SW 1271 (cell line): ENCODE data around the gene BID.

Experiments used
- DNase-seq, 2 experiments: peaks; one replicate each; lab custom pipeline; 2025; lab: John Stamatoyannopoulos, UW

BID gene

GRCh38 chr22:17783773-17784480 lies 9.7 kb upstream of the BID start:
- DNase-seq, result no peak

GRCh38 chr22:17783312-17783711 lies 9.0 kb upstream of the BID start:
- no peak for DNase-seq

GRCh38 chr22:17782621-17783020 lies 8.4 kb upstream of the BID start:
- DNase-seq, result no peak

DNA sequence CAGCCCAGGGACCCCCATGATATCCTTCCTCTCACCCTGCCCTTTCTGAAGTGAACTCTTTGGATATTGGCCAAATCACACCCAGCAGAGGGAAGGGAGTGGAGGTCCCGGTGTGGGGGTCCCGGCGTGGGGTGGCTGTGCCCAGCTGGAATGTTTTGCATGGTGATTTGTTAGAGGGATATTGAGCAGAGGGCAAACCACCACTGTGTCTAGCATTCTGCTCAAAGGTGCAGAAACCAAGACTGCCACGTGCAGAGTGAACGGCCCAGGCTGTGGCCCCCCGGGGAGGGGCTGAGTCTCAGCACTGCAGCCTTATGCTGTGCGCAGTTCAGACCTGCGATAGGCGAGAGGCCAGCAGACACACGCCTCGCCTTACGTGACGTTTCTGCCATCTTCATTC lies 7.9 kb upstream of the BID start:
- no peak for DNase-seq

- DNase-seq, result no peak
These were observed 7.2 kb upstream of the BID start for GRCh38 chr22:17781319-17782031.

GRCh38 chr22:17780741-17781318 lies 6.6 kb upstream of the BID start:
- no peak for DNase-seq

- DNase-seq, result no peak
These were observed 6.0 kb upstream of the BID start for GRCh38 chr22:17780116-17780740.

DNA sequence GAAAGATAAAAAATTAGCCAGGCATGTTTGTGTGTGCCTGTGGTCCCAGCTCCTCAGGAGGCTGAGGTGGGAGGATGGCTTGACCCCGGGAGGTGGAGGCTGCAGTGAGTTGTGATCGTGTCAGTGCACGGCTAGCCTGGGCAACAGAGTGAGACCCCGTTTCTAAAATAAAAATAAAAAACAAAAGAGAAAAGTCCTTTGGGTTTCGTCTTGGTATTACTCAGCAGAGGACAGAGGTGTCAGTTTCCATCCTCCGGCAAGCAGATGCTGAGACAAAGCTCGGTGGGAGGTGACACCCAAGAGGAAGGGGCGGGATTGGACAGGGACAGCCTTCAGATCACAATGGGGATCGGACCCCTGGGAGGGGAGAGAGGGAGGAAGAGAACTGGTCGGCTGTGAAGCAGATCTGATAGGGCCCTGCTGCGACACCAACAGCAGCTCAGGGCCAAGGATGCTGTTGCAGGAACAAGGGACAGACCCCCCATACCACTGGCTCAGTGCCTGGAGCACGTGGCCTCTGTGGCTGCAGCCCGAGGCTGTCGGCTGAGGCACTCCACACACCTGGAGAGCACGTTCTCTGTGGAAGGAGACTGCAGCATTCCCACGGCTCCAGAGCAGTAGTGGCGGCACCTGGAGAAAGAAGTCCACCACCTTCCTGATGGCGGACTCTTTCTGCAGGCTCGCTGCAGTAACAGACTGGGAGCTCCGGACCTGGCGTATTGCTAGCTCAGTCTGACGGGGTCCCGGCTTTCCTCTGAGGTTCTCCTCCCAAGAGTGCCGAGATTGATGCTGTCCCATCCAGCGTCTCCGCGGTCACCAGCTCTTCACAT lies 5.2 kb upstream of the BID start:
- DNase-seq, result no peak

DNA sequence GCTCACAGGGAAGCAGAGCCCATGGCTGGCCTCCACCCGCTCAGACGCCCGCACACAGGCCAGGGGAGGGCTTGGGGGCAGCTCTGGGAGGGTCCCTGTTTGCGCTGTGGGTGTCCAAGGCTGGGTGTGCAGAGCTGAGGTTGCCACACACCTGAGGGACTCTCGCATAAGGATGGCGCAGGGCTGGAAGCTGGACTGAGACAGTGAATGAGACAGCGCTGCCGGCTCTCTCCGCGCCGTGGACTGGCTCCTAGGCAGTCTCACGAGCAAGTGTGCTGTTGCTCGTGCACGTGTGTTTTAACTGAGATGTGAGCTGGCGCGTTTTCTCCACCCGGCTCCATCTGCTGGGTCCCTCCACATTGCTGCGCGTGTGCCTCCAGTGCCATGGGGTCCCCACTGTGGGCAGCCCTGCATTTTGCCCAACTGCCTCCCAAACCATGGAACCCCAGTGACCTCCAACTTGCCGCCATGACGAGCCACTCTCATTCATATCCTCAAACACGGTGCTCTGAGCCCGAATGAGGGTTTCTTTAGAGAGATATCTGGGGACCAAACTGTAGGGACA lies 4.2 kb upstream of the BID start:
- no peak for DNase-seq

GRCh38 chr22:17777717-17778044 lies 3.4 kb upstream of the BID start:
- DNase-seq, result no peak

GRCh38 chr22:17777005-17777716 lies 2.9 kb upstream of the BID start:
- DNase-seq, result no peak

- no peak for DNase-seq
These were observed 1.7 kb upstream of the BID start for GRCh38 chr22:17775781-17776465.

DNA sequence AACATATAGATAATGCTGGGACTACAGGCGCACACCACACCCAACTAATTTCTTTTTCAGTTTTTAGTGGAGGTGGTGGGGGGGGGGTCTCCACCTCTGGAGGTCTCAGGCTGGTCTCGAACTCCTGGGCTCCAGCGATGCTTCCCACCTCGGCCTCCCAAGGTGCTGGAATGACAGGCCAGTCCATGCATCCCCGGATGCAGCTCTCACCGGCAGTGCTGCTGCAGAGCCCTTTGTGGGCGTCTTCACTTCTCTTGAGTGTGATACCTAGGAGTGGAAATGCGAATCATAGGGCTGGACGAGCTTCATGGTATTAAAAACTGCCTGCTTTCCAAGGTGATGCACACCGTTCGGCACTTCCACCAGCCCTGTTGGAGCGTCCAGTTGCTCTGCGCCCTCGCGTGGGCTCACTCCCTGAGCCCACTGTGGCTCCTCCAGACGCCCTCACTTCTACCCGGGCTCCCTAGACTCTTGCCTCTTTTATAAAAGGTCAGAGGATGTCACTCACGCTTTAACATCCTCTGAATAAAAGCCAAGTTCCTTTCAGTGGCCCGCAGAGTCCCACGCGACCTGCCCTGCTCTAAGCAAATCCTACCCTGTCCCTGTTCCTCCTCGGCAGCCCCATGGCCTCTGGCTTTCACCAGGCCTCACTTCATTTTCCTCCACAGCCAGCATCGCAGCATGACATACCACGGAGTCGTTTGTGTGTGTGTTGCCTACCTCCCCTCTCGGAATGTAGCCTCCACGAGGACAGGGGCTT lies 837 bp upstream of the BID start:
- DNase-seq, result no peak

DNA sequence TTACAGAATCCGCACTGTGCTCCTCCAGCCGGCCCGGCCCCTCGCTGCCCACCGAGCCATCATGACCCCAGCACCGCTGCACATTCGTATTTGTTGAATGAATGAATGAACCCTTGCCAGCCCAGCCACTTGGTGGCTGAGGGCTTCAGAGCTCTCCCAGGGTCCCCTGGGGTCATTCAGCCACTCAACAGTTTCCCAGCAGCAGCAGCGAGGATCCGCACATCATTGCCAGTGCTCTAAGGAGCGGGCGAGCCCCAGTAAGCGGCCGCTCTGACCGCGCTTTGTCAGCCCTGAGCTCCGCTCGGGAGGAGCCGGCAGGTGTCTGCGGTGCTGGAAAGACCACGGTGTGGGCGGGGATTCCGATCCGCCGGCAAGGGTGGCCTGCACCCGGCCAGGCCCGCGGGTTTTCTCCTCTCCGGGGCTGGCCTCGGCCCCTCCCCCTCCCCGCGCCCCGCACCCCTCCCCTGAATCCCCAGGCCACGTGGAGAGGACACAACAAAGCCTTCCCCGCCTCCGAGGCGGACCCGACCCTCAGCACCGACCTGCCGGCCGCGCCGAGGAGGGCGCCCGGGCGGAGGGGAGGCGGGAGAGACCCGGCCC lies 563 bp downstream of the BID start:
- DNase-seq, result no peak

- DNase-seq, result no peak
These were observed 1.2 kb downstream of the BID start for GRCh38 chr22:17772958-17773605.

DNA sequence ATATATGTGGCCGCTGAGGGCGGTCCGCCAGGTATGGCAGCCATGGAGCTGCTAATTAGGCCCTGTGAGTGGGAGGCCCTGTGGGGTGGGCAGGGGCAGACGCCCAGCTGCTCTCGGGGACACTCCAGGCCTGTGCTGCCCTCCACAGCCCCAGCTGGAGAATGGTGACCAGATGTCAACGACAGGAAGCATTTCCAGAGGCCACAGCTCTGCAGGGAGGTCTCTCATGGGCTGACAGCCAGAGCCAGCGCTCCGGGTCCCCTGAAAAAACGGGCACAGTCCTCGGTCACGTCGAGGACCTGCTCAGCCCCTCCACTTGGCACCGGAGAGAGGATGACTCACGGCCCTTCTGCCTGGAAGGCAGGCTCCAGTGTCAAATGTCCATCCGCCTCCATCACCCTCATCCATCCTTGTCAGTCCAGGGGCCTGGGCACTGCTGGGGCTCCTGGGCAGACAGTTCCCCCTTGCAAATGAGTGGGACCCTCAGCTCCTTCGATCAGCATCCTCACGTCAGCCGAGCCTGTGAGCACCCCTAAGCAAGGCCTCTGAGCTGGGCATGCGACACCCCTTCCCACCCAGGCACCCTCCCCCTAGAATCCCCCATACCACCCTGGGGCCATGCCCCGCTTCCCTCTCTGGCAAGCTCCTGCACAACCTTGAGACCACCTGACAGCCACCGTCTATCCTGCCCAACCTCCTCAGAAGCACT lies 1.9 kb downstream of the BID start:
- DNase-seq, result peak in 1 of 2 experiments; percentile 6

- DNase-seq, result no peak
These were observed 3.8 kb downstream of the BID start for GRCh38 chr22:17770180-17771077.
